ENCODE measurements around the gene PC.

GRCh38 chr11:66905631-66906030 is 52.6 kb downstream of the PC start:
- TF ChIP-seq POLR2A (IDR thresholded peaks at IDR 0.05) (no peak), CTCF (IDR thresholded peaks at IDR 0.05) (no peak), EP300 (IDR thresholded peaks at IDR 0.05) (no peak)

All from sigmoid colon (tissue), 4 donors.